GM06990 (cell line): ENCODE data around the gene PYGL.
A peak's percentile ranks its signal among the peaks of the same experiment; 100 is the strongest.

Source experiments
- DNase-seq: peaks from one replicate; pipeline ENCODE4 v3.0.0-alpha.2; 2011; ENCODE audit not compliant: insufficient read length; ENCODE audit errors: extremely low read depth
- H3K27me3 ChIP-seq: replicated peaks from 2 replicates; pipeline ENCODE4 v1.6.0; 2011; ENCODE audit warnings: low read length; ENCODE audit not compliant: control insufficient read depth, insufficient read depth
- H3K36me3 ChIP-seq: 2 replicates; pipeline ENCODE4 v1.5.1; 2011; ENCODE audit warnings: low read length; ENCODE audit not compliant: control insufficient read depth, insufficient read depth
- H3K4me3 ChIP-seq: replicated peaks from 2 replicates; pipeline ENCODE4 v1.5.1; 2011; ENCODE audit warnings: low read depth, mild to moderate bottlenecking, control low read depth, low read length
- CTCF ChIP-seq: IDR thresholded peaks from 2 replicates; pipeline ENCODE4 v1.5.1; 2011; ENCODE audit warnings: low read length, control low read depth, mild to moderate bottlenecking, inconsistent platforms; ENCODE audit not compliant: insufficient read depth, poor library complexity, severe bottlenecking

Gene PYGL

GRCh38 chr14:50943943-50944646 lies at the start of gene PYGL:
TSS of gene PYGL (minus strand) at chr14:50944483. CDS start at chr14:50944403, 80 bp downstream.
- no peak for TF ChIP-seq CTCF
- peaks cover 8% of the 10 kb centered on the region for H3K27me3 ChIP-seq
- peak within 1 kb of the TSS; percentile 66 for H3K4me3 ChIP-seq
- H3K36me3 ChIP-seq: no peaks in the 10 kb centered on the region
- peak; percentile 35 for DNase-seq

GRCh38 chr14:50985859-50986331 lies 41.6 kb upstream of the PYGL start:
- no peak for DNase-seq
- H3K36me3 ChIP-seq: no peaks in the 10 kb centered on the region
- no peak for TF ChIP-seq CTCF
- no peaks in the 10 kb centered on the region for H3K27me3 ChIP-seq
- H3K4me3 ChIP-seq: no peak overlapping the region

GRCh38 chr14:50985124-50985858 lies 41.0 kb upstream of the PYGL start:
- DNase-seq: no peak
- no peak for TF ChIP-seq CTCF
- H3K36me3 ChIP-seq: no peaks in the 10 kb centered on the region
- no peaks in the 10 kb centered on the region for H3K27me3 ChIP-seq
- H3K4me3 ChIP-seq: no peak overlapping the region

GRCh38 chr14:50984036-50984710 lies 39.9 kb upstream of the PYGL start:
- Histone ChIP-seq H3K27me3 (no peaks in the 10 kb centered on the region), H3K4me3 (no peak overlapping the region), H3K36me3 (no peaks in the 10 kb centered on the region)
- TF ChIP-seq CTCF: no peak
- DNase-seq: no peak

GRCh38 chr14:50979941-50980850 lies 35.9 kb upstream of the PYGL start:
- Histone ChIP-seq H3K36me3 (no peaks in the 10 kb centered on the region), H3K27me3 (no peaks in the 10 kb centered on the region), H3K4me3 (no peak overlapping the region)
- DNase-seq: no peak
- no peak for TF ChIP-seq CTCF
